GM19240 (cell line): ENCODE results near the gene UNC13A.
"Not testable (repeated sequence)": the region's sequence is repeated elsewhere in the genome, so short reads cannot be mapped to it uniquely, and the experiment has no call there.

ENCODE experiments used
- DNase-seq: peaks from one replicate; pipeline ENCODE4 v3.0.0; 2011; ENCODE audit warnings: low spot score; ENCODE audit not compliant: insufficient read length

The UNC13A gene

DNA sequence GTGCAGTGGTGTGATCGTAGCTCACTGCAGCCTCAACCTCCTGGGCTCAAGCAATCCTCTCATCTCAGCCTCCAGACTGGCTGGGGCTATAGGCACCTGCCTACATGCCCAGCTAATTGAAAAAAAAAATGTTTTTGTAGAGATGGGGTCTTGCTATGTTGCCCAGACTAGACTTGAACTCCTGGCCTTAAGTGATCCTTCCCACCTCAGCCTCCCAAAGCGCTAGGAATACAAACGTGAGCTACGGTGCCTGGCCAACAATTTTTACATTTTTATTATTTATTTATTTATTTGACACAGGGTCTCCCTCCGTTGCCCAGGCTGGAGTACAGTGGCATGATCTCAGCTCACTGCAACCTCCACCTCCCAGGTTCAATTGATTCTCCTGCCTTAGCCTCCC is 117.9 kb downstream of the UNC13A start:
- not testable (repeated sequence) for DNase-seq

DNA sequence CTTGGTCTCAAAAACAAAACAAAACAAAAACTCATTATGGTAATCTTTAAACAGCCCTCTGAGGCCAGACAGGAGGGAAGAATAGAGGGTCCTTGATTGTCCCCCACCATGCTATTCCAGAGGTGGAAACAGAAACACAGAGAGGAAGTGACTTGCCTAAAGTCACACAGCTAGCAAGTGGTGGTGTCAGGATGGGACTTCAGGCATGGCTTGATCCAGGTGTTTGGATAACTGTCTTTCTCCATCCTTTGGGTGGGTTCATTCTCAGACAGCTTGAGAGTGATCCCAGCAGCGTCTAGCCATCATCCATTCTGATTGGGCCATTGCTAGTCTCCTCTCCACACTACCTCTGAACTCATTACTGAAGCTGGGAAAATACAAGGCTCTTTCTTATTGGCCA is 120.2 kb downstream of the UNC13A start:
- DNase-seq = no peak

DNA sequence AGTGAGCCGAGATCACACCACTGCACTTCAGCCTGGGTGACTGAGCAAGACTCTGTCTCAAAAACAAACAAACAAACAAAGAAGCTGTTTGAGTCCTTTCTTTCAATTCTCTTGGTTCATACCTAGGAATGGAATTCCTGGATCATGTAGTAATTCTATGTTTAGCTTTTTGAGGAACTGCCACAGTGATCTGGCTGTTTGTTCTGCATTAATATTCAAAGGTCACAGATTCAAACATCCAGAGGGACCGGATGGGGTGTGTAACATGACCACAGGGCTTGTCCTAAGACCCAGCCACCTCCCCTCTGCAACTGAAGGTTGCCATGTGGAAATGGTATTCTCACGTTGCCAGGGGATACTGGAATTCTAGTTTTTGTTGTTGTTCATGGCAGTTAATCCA is 122.5 kb downstream of the UNC13A start:
- no peak for DNase-seq

DNA sequence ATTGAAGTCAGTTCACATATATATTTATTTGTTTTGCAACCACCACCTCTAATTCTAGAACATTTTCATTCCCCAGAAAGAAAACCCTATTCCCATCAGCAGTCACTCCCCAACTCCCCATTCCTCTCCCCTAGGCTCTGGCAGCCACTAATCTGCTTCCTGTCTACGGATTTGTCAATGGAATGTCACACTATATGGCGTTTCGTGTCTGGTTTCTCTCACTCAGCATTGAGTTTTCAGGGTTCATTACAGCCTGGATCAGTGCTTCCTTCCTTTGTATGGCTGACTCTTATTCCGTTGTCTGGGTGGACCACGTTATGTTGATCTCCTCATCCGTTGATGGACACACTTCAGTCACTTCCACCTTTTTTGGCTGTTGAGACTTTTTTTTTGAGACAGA is 123.4 kb downstream of the UNC13A start:
- no peak for DNase-seq

DNA sequence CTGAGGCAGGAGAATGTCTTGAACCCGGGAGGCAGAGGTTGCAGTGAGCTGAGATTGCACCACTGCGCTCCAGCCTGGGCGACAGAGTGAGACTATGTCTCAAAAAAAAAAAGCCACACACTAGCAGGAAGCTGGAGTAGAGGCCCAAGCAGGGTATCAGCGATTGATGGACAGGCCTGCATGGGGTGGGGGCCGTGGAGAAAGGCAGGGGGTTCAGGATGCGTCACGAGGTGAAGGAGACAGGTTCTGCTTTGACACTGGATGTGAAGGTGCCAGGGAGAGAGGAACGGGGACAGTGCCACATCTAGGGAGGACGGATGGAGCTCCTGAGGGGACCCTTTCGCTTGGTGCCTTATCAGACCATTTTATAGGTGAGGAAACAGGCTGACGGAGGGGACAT is 125.6 kb downstream of the UNC13A start:
- DNase-seq = no peak

DNA sequence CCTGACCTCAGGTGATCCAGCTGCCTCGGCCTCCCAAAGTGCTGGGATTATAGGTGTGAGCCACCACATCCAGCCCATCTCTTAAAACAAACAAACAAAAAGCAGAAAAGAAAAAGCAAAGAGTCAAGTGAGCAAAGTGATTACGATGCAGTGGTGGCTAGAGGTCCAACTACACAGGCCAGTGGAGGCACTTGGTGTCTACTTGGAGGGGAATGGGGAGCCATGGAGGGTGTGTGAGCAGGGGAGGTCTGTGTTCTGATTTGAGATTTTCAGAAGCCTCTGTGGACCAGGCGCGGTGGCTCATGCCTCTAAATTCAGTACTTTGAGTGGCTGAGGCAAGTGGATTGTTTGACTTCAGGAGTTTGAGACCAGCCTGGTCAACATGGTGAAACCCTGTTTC is 126.1 kb downstream of the UNC13A start:
- DNase-seq = no peak

DNA sequence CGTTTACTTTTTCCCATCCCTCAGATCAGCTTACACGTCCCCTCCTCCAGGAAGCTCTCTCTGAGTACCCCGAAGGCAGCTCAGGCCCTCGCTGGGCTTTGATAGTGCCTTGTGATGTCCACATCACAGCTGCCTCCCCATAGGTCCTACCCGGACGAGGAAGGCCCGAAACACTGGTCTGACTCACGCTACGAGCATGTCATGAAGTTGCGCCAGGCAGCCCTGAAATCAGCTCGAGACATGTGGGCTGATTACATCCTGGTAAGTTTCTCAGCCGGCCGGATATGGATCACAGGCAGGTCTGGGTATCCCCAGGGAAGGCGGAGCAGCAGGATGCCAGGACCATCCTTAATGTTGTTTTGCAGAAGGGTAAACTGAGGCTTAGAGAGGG is 128.0 kb downstream of the UNC13A start:
- DNase-seq = no peak

DNA sequence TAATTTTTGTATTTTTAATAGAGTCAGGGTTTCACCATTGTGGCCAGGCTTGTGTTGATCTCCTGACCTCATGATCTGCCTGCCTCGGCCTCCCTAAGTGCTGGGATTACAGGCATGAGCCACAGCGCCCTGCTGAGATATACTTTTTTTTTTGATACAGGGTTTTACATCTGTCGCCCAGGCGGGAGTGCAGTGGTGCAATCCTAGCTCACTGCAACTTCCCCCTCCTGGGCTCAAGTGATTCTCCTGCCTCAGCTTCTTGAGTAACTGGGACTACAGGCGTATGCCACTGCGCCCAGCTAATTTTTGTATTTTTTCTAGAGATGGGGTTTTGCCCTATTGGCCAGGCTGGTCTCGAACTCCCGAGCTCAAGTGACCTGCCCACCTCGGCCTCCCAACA is 130.7 kb downstream of the UNC13A start:
- no peak for DNase-seq

DNA sequence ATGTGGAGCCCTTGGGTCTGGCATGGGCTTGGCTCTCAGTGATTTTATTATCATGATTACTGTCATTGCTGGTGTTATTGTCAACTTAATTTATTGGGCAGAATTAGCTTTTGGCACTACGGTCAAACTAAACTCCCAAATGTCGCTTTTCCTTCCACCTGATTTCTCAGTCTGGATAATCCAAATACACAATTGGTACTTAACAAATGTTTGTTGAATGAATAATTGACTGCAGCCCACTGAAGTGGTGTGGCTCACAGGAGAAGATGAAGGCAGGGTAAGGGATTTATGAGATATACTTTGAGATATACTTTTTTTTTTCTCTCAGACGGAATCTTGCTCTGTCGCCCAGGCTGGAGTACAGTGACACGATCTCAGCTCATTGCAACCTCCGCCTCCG is 131.2 kb downstream of the UNC13A start:
- DNase-seq = no peak

DNA sequence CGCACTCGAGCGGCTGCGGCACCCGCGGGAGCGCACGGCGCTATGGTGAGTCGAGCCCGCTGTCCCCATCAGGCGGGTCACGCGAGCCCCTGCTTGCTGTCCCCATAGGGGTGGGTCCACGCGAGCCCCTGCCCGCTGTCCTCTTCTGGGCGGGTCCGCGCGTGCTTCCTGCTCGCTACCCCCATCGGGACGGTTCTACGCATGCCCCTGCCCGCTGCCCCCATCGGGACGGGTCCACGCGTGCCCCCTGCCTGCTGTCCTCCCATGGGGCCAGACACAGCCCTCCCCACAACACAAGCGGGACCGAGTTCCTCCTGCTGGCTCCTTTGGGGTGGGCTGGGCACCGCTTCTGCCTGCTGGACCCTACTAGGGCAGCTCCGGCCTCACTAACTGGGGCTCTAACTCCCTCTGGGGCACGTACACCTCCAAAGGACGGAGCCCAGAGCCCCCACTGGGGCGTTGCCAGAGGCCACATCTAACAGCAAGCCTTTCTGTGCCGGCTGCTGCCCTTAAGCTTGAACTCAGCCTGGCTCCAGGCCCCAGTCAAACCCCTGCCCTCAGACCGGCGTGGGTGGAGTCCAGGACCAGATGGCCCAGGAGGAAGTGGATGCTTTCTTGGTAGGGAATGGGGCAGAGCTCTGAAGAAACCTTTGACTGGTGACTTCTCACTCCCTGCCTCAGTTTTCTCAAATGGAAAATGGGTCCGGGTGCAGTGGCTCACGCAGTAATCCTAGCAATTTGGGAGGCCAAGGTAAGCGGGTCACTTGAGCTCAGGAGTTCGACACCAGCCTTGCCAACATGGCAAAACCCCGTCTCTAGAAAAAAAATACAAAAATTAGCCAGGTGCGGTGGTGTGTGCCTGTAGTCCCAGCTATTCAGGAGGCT is 132.0 kb downstream of the UNC13A start:
- DNase-seq = no peak

DNA sequence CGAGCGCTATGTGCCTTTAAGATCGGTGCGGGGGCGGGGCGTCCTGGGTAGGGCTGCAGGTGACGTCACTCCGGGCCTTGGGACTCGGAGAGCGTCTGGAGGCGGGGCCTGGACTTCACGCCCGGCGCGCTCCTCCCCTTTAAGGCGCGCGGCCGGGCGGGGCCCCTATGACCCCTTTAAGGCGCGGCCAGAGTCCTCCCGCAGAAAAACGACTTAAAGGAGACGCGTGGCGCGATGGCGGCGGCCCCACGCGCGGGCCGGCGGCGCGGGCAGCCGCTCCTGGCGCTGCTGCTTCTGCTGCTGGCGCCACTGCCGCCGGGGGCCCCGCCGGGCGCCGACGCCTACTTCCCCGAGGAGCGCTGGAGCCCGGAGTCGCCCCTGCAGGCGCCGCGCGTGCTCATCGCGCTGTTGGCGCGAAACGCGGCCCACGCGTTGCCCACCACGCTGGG is 132.7 kb downstream of the UNC13A start, which contains the start of gene COLGALT1:
COLGALT1 (plus strand) TSS at position 170 of the 449 bp plus-strand sequence; CDS start at position 235, 65 bp downstream.
- peak; percentile 95 for DNase-seq

DNA sequence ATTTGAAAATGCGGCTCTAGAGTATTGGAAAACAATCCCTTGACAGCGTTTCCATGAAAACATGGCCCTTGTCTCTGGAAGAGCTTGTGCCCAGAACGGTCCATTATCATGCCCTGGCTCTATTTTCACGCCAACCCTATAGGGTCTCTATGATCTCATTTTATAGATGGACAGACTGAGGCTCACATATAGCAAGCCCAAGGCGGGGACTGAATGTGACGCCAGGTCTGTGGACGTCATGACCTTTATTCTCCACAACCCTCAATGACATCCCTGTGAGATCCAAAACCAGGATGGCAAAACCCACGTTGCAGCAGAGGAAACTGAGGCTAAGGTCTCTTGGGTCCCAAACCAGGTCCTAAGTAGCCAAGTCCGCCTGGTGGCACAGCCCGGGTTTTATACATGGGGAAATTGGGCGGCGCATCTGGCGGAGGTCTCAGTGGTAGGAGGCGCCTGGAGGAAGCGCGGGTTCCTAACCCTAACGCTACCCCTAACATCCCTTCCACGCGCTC is 133.1 kb downstream of the UNC13A start:
- no peak for DNase-seq

DNA sequence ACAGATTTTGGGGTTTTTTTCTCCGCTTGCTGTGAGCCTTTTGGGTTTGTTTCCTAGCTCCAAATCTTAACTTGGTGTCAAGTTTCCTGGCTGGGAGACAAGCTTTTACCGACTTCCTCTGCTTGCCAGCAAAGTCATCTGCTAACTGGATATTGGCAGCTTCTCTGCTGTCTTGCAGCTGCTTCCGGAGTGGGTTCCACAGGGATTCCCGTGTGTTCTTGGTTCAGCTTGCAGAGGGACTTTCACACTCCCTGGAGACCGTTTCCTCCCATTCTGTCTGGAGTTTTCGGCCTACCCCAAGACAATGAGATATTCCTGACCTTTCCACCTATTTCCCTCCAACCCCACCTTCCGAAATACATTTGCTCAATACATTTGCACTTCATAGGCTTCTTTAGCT is 134.9 kb downstream of the UNC13A start:
- no peak for DNase-seq

DNA sequence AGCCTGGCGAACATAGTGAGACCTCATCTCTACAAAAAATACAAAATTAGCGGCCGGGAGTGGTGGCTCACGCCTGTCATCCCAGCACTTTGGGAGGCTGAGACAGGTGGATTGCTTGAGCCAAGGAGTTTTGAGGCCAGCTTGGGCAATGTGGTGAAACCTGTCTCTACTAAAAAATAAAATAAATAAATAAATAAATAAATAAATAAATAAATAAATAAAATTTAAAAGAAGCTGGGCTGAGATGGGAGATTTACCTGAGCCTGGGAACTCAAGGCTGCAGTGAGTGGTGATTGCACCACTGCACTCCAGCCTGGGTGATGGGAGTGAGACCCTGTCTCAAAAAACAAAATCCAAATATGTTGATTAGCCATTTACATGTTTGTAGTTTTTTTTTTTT is 135.4 kb downstream of the UNC13A start:
- DNase-seq = not testable (repeated sequence)
